Suprapubic skin (tissue), 4 donors: Measurements from ENCODE around the gene PNPLA3. TPM values are rescaled to one million over a fixed set of nuclear protein-coding genes. Genes with fewer than 3 reads are reported as not detected.
A peak's percentile ranks its signal among the peaks of the same experiment; 100 is the strongest.

Source experiments
- DNase-seq, 2 donors: peaks; one replicate each; pipeline ENCODE4 v3.0.0-alpha.2; 2019; ENCODE audit warnings: low spot score in 2 of 2
- H3K27ac ChIP-seq: fragments of 200-600 bp; sonication (generic); one replicate; pipeline ENCODE4 v1.5.1; 2019
- H3K27me3 ChIP-seq: fragments of 200-600 bp; sonication (generic); one replicate; pipeline ENCODE4 v1.5.1; 2019
- H3K36me3 ChIP-seq: fragments of 200-600 bp; sonication (generic); one replicate; pipeline ENCODE4 v1.5.1; 2019
- H3K4me1 ChIP-seq: fragments of 200-600 bp; sonication (generic); one replicate; pipeline ENCODE4 v1.5.1; 2019
- H3K4me3 ChIP-seq: fragments of 200-600 bp; sonication (generic); one replicate; pipeline ENCODE4 v1.5.1; 2019; ENCODE audit warnings: mild to moderate bottlenecking
- H3K9me3 ChIP-seq: fragments of 200-600 bp; sonication (generic); one replicate; pipeline ENCODE4 v1.5.1; 2019
- EP300 ChIP-seq: sonication (generic); formaldehyde crosslinking; IDR thresholded peaks from one replicate; pipeline ENCODE4 v1.6.1; 2017; ENCODE audit warnings: antibody characterized with exemption
- POLR2A ChIP-seq, 2 donors: fragments of 450-650 bp; IDR thresholded peaks; one replicate each; pipeline ENCODE4 v1.6.1; 2017; ENCODE audit warnings: antibody characterized with exemption in 2 of 2, mild to moderate bottlenecking in 2 of 2, moderate library complexity in 2 of 2
- POLR2AphosphoS5 ChIP-seq, 3 donors: sonication (generic); formaldehyde crosslinking; IDR thresholded peaks; one replicate each; pipeline ENCODE4 v1.6.1; 2017; ENCODE audit warnings: antibody characterized with exemption in 3 of 3
- WGBS: methylation state at CpG from one replicate; pipeline ENCODE4 v1.1.5; 2018; 5-methylcytosine and 5-hydroxymethylcytosine counted together
- total RNA-seq, 4 donors: library from RNA; depleted of rRNA; stranded (reverse); fragments of >200 nt; gene quantifications; one replicate each; pipeline ENCODE4 v1.1.0, GENCODE V29; 2016
- TF ChIP-seq, protein P1 (sequence below), 2 donors: fragments of 200-600 bp in 1 of 2; fragments of 450-650 bp in 1 of 2; sonication (generic) in 1 of 2; IDR thresholded peaks; one replicate each; pipeline ENCODE4 v1.5.1; 2016 to 2019; ENCODE audit warnings: antibody characterized with exemption in 2 of 2, mild to moderate bottlenecking in 1 of 2, moderate library complexity in 1 of 2

PNPLA3 gene
- total RNA-seq, 4 donors from 2014 or later = 7.0 to 23.7 (median 11.6) TPM

DNA sequence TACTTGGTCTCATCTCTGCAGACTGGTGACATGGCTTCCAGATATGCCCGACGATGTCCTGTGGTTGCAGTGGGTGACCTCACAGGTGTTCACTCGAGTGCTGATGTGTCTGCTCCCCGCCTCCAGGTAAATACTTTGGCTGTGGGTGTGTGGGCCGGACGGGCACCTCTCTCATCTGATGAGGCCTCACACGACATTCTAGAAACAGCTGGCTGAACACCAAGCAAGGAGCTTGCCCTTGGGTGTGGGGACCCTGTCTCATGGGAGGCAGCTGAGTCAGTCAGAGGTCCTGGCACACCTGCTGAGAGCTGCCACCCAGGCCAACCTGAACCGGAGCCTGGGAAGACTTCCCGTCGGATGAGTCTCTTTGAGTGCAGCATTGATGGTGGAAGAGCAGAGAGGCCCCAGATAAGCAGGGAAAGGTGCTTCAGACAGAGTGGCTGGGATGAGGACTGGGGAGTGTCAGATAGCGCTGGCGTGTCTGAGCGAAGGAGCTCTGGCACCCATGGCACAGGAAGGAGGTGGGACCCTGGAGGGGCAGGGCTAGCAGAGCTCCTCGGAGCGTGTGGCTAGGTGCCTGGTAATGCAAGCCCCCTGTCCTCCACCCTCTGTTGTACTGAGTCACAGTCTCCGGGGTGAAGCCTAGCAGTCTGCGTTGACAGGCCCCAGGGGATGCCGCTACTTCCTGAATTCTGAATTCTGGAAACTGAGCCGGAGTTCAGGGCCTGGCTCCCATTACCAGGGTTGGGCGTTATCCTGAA is 21.2 kb downstream of the PNPLA3 start:
- Histone ChIP-seq H3K27me3 (no peaks in the 10 kb centered on the region), H3K36me3 (no peaks in the 10 kb centered on the region), H3K27ac (no peak overlapping the region), H3K4me1 (peaks cover 7% of the 10 kb centered on the region), H3K4me3 (no peak overlapping the region), H3K9me3 (no peaks in the 10 kb centered on the region)
- TF ChIP-seq, protein P1, sequence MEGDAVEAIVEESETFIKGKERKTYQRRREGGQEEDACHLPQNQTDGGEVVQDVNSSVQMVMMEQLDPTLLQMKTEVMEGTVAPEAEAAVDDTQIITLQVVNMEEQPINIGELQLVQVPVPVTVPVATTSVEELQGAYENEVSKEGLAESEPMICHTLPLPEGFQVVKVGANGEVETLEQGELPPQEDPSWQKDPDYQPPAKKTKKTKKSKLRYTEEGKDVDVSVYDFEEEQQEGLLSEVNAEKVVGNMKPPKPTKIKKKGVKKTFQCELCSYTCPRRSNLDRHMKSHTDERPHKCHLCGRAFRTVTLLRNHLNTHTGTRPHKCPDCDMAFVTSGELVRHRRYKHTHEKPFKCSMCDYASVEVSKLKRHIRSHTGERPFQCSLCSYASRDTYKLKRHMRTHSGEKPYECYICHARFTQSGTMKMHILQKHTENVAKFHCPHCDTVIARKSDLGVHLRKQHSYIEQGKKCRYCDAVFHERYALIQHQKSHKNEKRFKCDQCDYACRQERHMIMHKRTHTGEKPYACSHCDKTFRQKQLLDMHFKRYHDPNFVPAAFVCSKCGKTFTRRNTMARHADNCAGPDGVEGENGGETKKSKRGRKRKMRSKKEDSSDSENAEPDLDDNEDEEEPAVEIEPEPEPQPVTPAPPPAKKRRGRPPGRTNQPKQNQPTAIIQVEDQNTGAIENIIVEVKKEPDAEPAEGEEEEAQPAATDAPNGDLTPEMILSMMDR (IDR thresholded peaks at IDR 0.05) = no peak
- TF ChIP-seq POLR2AphosphoS5 (IDR thresholded peaks at IDR 0.05) (no peak), POLR2A (IDR thresholded peaks at IDR 0.05) (no peak), EP300 (no peak)
- DNase-seq = no peak
- WGBS = 70% methylated on average over 12 of the region's 20 CpGs

DNA sequence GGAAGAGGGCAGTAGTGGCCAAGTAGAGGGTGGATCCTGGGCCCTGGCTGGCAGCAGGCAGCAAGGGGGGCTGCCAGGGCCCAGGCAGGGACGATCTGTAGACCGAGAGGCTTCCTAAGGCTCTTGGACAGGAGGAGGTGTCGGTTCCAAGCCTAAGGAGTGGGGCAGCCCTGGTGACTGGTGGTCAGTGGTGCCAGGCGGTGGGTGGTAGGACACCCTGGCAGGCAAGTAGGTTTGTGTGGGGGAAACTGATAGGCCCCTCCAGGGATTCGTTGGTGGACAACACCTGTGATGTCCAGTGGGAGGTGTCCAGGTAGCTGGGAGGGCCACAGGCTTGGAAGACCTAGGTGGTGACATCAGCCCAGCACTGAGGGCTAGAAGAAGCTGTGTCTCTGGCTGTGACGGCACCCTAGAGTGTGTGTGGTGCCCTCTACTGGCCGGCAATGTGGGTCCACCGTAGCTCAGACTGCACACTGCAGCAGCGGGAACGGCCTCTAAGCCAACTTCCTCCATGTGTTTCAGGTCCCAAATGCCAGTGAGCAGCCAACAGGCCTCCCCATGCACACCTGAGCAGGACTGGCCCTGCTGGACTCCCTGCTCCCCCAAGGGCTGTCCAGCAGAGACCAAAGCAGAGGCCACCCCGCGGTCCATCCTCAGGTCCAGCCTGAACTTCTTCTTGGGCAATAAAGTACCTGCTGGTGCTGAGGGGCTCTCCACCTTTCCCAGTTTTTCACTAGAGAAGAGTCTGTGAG is 22.2 kb downstream of the PNPLA3 start:
- no peak overlapping the region for H3K27ac ChIP-seq
- peaks cover 7% of the 10 kb centered on the region for H3K4me1 ChIP-seq
- WGBS = 68% methylated on average over 6 of the region's 12 CpGs
- no peak for DNase-seq
- H3K9me3 ChIP-seq = no peaks in the 10 kb centered on the region
- no peaks in the 10 kb centered on the region for H3K36me3 ChIP-seq
- no peak for TF ChIP-seq EP300
- TF ChIP-seq, protein P1 (IDR thresholded peaks at IDR 0.05) = peak in 1 of 2 donors; percentile 55
- H3K27me3 ChIP-seq = no peaks in the 10 kb centered on the region
- no peak overlapping the region for H3K4me3 ChIP-seq

DNA sequence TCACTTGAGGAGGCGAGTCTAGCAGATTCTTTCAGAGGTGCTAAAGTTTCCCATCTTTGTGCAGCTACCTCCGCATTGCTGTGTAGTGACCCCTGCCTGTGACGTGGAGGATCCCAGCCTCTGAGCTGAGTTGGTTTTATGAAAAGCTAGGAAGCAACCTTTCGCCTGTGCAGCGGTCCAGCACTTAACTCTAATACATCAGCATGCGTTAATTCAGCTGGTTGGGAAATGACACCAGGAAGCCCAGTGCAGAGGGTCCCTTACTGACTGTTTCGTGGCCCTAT is 22.7 kb downstream of the PNPLA3 start:
- Histone ChIP-seq H3K36me3 (no peaks in the 10 kb centered on the region), H3K4me3 (no peak overlapping the region), H3K27ac (no peak overlapping the region), H3K27me3 (no peaks in the 10 kb centered on the region), H3K4me1 (peaks cover 7% of the 10 kb centered on the region), H3K9me3 (no peaks in the 10 kb centered on the region)
- TF ChIP-seq, protein P1 (IDR thresholded peaks at IDR 0.05) = no peak
- DNase-seq = no peak
- 92% methylated on average over 7 of the region's 7 CpGs for WGBS

DNA sequence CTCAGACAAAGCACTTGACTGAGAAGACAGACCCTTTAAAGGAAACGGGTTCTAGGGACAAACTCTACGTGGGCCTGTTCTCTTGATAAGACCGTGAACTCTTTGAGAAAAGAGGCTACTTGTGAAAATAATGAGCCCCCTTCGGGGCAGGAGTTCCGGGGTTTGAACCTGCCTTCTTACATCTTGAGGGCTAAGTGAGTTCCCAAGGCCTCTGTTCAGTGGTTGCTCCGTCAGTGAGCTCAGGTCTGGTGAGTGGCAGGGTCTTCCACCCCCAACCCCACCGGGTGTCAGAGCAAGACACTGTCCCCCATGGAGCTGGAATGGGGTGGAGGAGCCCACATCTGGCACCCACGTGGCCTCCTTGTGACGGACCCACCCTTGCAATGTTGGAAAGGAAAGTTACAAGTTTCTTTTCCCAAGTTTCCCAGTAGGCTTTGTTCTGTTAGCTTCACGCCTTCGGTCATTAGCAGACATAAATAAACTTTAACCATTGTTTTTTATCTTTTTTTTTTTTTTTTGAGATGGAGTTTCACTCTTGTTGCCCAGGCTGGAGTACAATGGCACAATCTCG is 25.3 kb downstream of the PNPLA3 start:
- no peak for DNase-seq
- TF ChIP-seq EP300 = no peak
- TF ChIP-seq, protein P1 (IDR thresholded peaks at IDR 0.05) = no peak
- TF ChIP-seq POLR2A (IDR thresholded peaks at IDR 0.05) = no peak
- TF ChIP-seq POLR2AphosphoS5 (IDR thresholded peaks at IDR 0.05) = no peak
- peaks cover 4% of the 10 kb centered on the region for H3K27me3 ChIP-seq
- no peak overlapping the region for H3K27ac ChIP-seq
- H3K9me3 ChIP-seq = no peaks in the 10 kb centered on the region
- peaks cover 7% of the 10 kb centered on the region for H3K4me1 ChIP-seq
- H3K36me3 ChIP-seq = no peaks in the 10 kb centered on the region
- 55% methylated on average over 12 of the region's 12 CpGs for WGBS
- no peak overlapping the region for H3K4me3 ChIP-seq

DNA sequence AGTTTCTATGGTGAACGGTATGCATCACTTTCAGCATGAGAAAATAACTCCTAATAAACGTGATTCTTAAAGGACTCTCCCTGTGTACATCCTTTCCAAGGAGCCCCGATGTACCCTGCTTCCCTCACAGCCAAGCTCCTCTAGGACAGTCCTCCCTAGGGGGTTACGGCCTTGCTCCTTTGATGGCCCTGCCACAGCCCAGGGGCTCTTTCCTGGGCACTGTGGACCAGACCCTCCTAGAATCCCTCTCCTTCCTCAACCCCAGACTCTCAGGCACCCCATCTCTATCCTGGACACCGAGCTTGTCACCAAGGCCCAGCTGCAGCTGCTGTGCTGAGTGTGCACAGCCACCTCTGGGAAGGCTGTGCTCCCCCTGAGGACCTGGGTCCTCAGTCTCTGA is 27.8 kb downstream of the PNPLA3 start:
- no peaks in the 10 kb centered on the region for H3K9me3 ChIP-seq
- TF ChIP-seq POLR2A (IDR thresholded peaks at IDR 0.05) (no peak), POLR2AphosphoS5 (IDR thresholded peaks at IDR 0.05) (no peak), EP300 (no peak)
- TF ChIP-seq, protein P1 (IDR thresholded peaks at IDR 0.05) = no peak
- DNase-seq = no peak
- no peak overlapping the region for H3K4me3 ChIP-seq
- H3K4me1 ChIP-seq = peaks cover 20% of the 10 kb centered on the region
- no peaks in the 10 kb centered on the region for H3K36me3 ChIP-seq
- 87% methylated on average over 5 of the region's 5 CpGs for WGBS
- H3K27ac ChIP-seq = no peak overlapping the region
- peaks cover 4% of the 10 kb centered on the region for H3K27me3 ChIP-seq
